Ishikawa (cell line): Measurements from ENCODE around the gene MARCKSL1.

Experiments
- CEBPB ChIP-seq: IDR thresholded peaks from 2 replicates; pipeline ENCODE4 v1.6.1; 2012
- EP300 ChIP-seq: IDR thresholded peaks from 2 replicates; pipeline ENCODE4 v1.6.1; 2012; ENCODE audit warnings: borderline replicate concordance

GRCh38 chr1:32372149-32372756 is 36.2 kb upstream of the MARCKSL1 start:
- no peak for TF ChIP-seq EP300
- TF ChIP-seq CEBPB, result no peak
